ENCODE data around the gene TULP4. TPM values are rescaled to one million over a fixed set of nuclear protein-coding genes. Genes with fewer than 3 reads are reported as not detected.
A peak's percentile ranks its signal among the peaks of the same experiment; 100 is the strongest.

The TULP4 gene
- total and polyA plus RNA-seq, 8 donors = 18.6 to 86.8 (median 21.7) TPM

GRCh38 chr6:158285656-158286021 is 26.6 kb upstream of the TULP4 start:
- Histone ChIP-seq H3K4me1 (peaks cover 0 to 18% of the 10 kb centered on the region in 2 donors), H3K9me3 (no peaks in the 10 kb centered on the region), H3K27me3 (no peaks in the 10 kb centered on the region), H3K4me3 (no peak overlapping the region), H3K36me3 (no peaks in the 10 kb centered on the region), H3K27ac (no peak overlapping the region)
- ATAC-seq (no peak), DNase-seq (peak in 2 of 4 donors; percentile 32 to 40)
- TF ChIP-seq CTCF (IDR thresholded peaks at IDR 0.05) = no peak
- intact Hi-C loops (cut with DNase I) = no loop called here

GRCh38 chr6:158286413-158286812 is 25.9 kb upstream of the TULP4 start:
- DNase-seq (peak in 2 of 4 donors; percentile 35 to 60), ATAC-seq (peak; percentile 27)
- Histone ChIP-seq H3K4me3 (no peak overlapping the region), H3K4me1 (peaks cover 0 to 18% of the 10 kb centered on the region in 2 donors), H3K27ac (no peak overlapping the region), H3K36me3 (no peaks in the 10 kb centered on the region), H3K9me3 (no peaks in the 10 kb centered on the region), H3K27me3 (no peaks in the 10 kb centered on the region)
- intact Hi-C loops (cut with DNase I) = no loop called here
- no peak for TF ChIP-seq CTCF (IDR thresholded peaks at IDR 0.05)

GRCh38 chr6:158287047-158287446 is 25.2 kb upstream of the TULP4 start:
- intact Hi-C loops (cut with DNase I) = no loop called here
- no peak overlapping the region for H3K4me3 ChIP-seq
- H3K27me3 ChIP-seq = no peaks in the 10 kb centered on the region
- H3K4me1 ChIP-seq = peaks cover 0 to 18% of the 10 kb centered on the region in 2 donors
- DNase-seq = no peak
- no peaks in the 10 kb centered on the region for H3K36me3 ChIP-seq
- no peaks in the 10 kb centered on the region for H3K9me3 ChIP-seq
- no peak overlapping the region for H3K27ac ChIP-seq
- TF ChIP-seq CTCF (IDR thresholded peaks at IDR 0.05) = no peak
- no peak for ATAC-seq

GRCh38 chr6:158290040-158290439 is 22.2 kb upstream of the TULP4 start:
- DNase-seq (no peak), ATAC-seq (no peak)
- H3K4me3 ChIP-seq = no peak overlapping the region
- peaks cover 0 to 3% of the 10 kb centered on the region in 2 donors for H3K4me1 ChIP-seq
- no peaks in the 10 kb centered on the region for H3K9me3 ChIP-seq
- intact Hi-C loops (cut with DNase I) = no loop called here
- H3K27me3 ChIP-seq = no peaks in the 10 kb centered on the region
- H3K36me3 ChIP-seq = no peaks in the 10 kb centered on the region
- H3K27ac ChIP-seq = no peak overlapping the region
- TF ChIP-seq CTCF (IDR thresholded peaks at IDR 0.05) = no peak

- no peaks in the 10 kb centered on the region for H3K27me3 ChIP-seq
- peaks cover 0 to 3% of the 10 kb centered on the region in 2 donors for H3K36me3 ChIP-seq
- no peak overlapping the region for H3K27ac ChIP-seq
- H3K4me3 ChIP-seq = no peak overlapping the region
- peaks cover 0 to 3% of the 10 kb centered on the region in 2 donors for H3K9me3 ChIP-seq
- intact Hi-C loops (cut with DNase I) = no loop called here
- ATAC-seq = peak; percentile 53
- no peak for TF ChIP-seq CTCF (IDR thresholded peaks at IDR 0.05)
- no peak for DNase-seq
- H3K4me1 ChIP-seq = peaks cover 0 to 2% of the 10 kb centered on the region in 2 donors
Observed at GRCh38 chr6:158290659-158291058, 21.6 kb upstream of the TULP4 start.
